H1 (cell line): ENCODE measurements around the gene SLC25A26. TPM values are rescaled to one million over a fixed set of nuclear protein-coding genes. Genes with fewer than 3 reads are reported as not detected.

Source experiments
- CTCF ChIA-PET: fragments of 300-600 bp; sonication (Branson Sonifier 250); formaldehyde crosslinking; loops from one replicate; lab custom pipeline; 2021; ENCODE audit not compliant: partially characterized antibody; lab: Charles Lee
- POLR2A ChIA-PET: fragments of 300-600 bp; sonication (Branson Sonifier 250); formaldehyde crosslinking; loops from one replicate; lab custom pipeline; 2021; ENCODE audit warnings: inconsistent platforms; ENCODE audit not compliant: partially characterized antibody; lab: Charles Lee
- DNase-seq, 2 experiments: peaks; one replicate each; pipeline versions ENCODE4 v3.0.0 to v3.0.0-alpha.2; 2010 to 2022; ENCODE audit warnings: low spot score in 2 of 2, low read depth in 1 of 2, mixed read lengths in 1 of 2
- FAIRE-seq: peaks from 2 replicates; lab custom pipeline; 2011; peaks lifted over from hg19 to GRCh38; lab: Jason Lieb, UNC
- H2AFZ ChIP-seq: 2 replicates; pipeline ENCODE4 v1.8.1; 2012; ENCODE audit warnings: low read length, inconsistent platforms
- H2AK5ac ChIP-seq: 2 replicates; pipeline ENCODE4 v1.6.1; 2013; ENCODE audit warnings: low read depth, low read length
- H2BK120ac ChIP-seq: replicated peaks from 2 replicates; pipeline ENCODE3; 2013; ENCODE audit warnings: low read depth, low read length, inconsistent platforms
- H2BK12ac ChIP-seq: 2 replicates; pipeline ENCODE4 v1.6.1; 2013; ENCODE audit warnings: low read depth, low read length
- H2BK15ac ChIP-seq: 2 replicates; pipeline ENCODE4 v1.6.1; 2013; ENCODE audit warnings: low read length
- H2BK20ac ChIP-seq: 2 replicates; pipeline ENCODE4 v1.6.1; 2013; ENCODE audit warnings: low read length
- H2BK5ac ChIP-seq: 2 replicates; pipeline ENCODE4 v1.6.1; 2013; ENCODE audit warnings: low read depth, low read length
- H3K14ac ChIP-seq: 2 replicates; pipeline ENCODE4 v1.6.1; 2013; ENCODE audit warnings: inconsistent platforms; ENCODE audit not compliant: insufficient read length
- H3K18ac ChIP-seq: 2 replicates; pipeline ENCODE4 v1.6.1; 2013; ENCODE audit warnings: low read length; ENCODE audit errors: extremely low read depth
- H3K23ac ChIP-seq: 2 replicates; pipeline ENCODE4 v1.6.1; 2013; ENCODE audit warnings: inconsistent platforms; ENCODE audit not compliant: insufficient read length
- H3K23me2 ChIP-seq: 2 replicates; pipeline ENCODE4 v1.6.1; 2013; ENCODE audit warnings: low read depth, low read length
- H3K27ac ChIP-seq: 2 replicates; pipeline ENCODE4 v1.6.1; 2011; ENCODE audit warnings: low read depth, low read length, inconsistent platforms
- H3K27me3 ChIP-seq, 4 experiments: replicated peaks in 1 of 4; 1 replicate in 1 of 4; 2 replicates in 3 of 4; pipeline versions ENCODE4 v1.6.1 to v1.8.1; 2011 to 2013; ENCODE audit warnings: low read length in 3 of 4, mild to moderate bottlenecking in 3 of 4, inconsistent platforms in 2 of 4, mixed read lengths in 2 of 4, moderate library complexity in 1 of 4; ENCODE audit not compliant: control insufficient read depth in 3 of 4, insufficient read depth in 3 of 4; ENCODE audit errors: extremely low read depth in 1 of 4
- H3K36me3 ChIP-seq, 4 experiments: 2 replicates each; pipeline versions ENCODE4 v1.6.1 to v1.8.1; 2011 to 2013; ENCODE audit warnings: mild to moderate bottlenecking in 4 of 4, low read length in 3 of 4, moderate library complexity in 2 of 4, control low read depth in 1 of 4, inconsistent platforms in 1 of 4; ENCODE audit not compliant: insufficient read depth in 4 of 4, control insufficient read depth in 2 of 4
- H3K4ac ChIP-seq: replicated peaks from 2 replicates; pipeline ENCODE3; 2013; ENCODE audit warnings: low read length, low read depth, mixed read lengths, inconsistent platforms; ENCODE audit not compliant: insufficient read length
- H3K4me1 ChIP-seq, 4 experiments: replicated peaks in 1 of 4; 1 replicate in 1 of 4; 2 replicates in 3 of 4; pipeline versions ENCODE4 v1.6.1 to v1.8.1; 2011 to 2013; ENCODE audit warnings: low read length in 3 of 4, inconsistent platforms in 2 of 4, mixed read lengths in 1 of 4; ENCODE audit not compliant: insufficient read depth in 4 of 4, control insufficient read depth in 3 of 4
- H3K4me2 ChIP-seq, 2 experiments: 2 replicates each; pipeline versions ENCODE4 v1.6.1 to v1.8.1; 2011 to 2013; ENCODE audit warnings: low read depth in 2 of 2, low read length in 2 of 2, control low read depth in 1 of 2, inconsistent platforms in 1 of 2, mild to moderate bottlenecking in 1 of 2; ENCODE audit not compliant: insufficient read depth in 1 of 2
- H3K4me3 ChIP-seq, 4 experiments: fragments of 200-600, 300-600 bp in 1 of 4; sonication (generic), shearing (Covaris generic), sonication (Bioruptor Twin) in 1 of 4; 2 replicates each; pipeline versions ENCODE4 v1.5.1 to v1.8.1; 2011 to 2016; ENCODE audit warnings: low read length in 4 of 4, low read depth in 3 of 4, control low read depth in 2 of 4, inconsistent platforms in 2 of 4, mild to moderate bottlenecking in 2 of 4, mixed read lengths in 1 of 4, moderate library complexity in 1 of 4; ENCODE audit not compliant: insufficient read depth in 2 of 4; ENCODE audit errors: extremely low read depth in 1 of 4
- H3K56ac ChIP-seq: replicated peaks from 2 replicates; pipeline ENCODE3; 2013; ENCODE audit warnings: low read depth, mild to moderate bottlenecking, mixed read lengths, low read length, inconsistent platforms; ENCODE audit not compliant: insufficient read length
- H3K79me1 ChIP-seq: 2 replicates; pipeline ENCODE4 v1.6.1; 2013; ENCODE audit warnings: low read depth, low read length, control low read depth
- H3K79me2 ChIP-seq, 2 experiments: 2 replicates each; pipeline versions ENCODE4 v1.6.1 to v1.8.1; 2012 to 2013; ENCODE audit warnings: low read length in 2 of 2, mild to moderate bottlenecking in 2 of 2, inconsistent platforms in 1 of 2; ENCODE audit not compliant: insufficient read depth in 2 of 2, control insufficient read depth in 1 of 2
- H3K9ac ChIP-seq, 4 experiments: replicated peaks in 1 of 4; 1 replicate in 1 of 4; 2 replicates in 3 of 4; pipeline versions ENCODE4 v1.6.1 to v1.8.1; 2011 to 2013; ENCODE audit warnings: low read depth in 3 of 4, low read length in 3 of 4, control low read depth in 2 of 4, mild to moderate bottlenecking in 2 of 4, moderate library complexity in 2 of 4, inconsistent platforms in 1 of 4; ENCODE audit errors: extremely low read depth in 1 of 4
- H3K9me3 ChIP-seq, 2 experiments: 2 replicates each; pipeline versions ENCODE4 v1.6.1 to v1.8.1; 2012 to 2013; ENCODE audit warnings: mild to moderate bottlenecking in 2 of 2, moderate library complexity in 2 of 2, control low read depth in 1 of 2, inconsistent platforms in 1 of 2, low read depth in 1 of 2, low read length in 1 of 2, mixed read lengths in 1 of 2; ENCODE audit not compliant: insufficient read depth in 2 of 2
- H4K20me1 ChIP-seq, 2 experiments: replicated peaks in 1 of 2; 2 replicates each; pipeline versions ENCODE3 to v1.8.1; 2011 to 2013; ENCODE audit warnings: inconsistent platforms in 2 of 2, low read length in 2 of 2, mild to moderate bottlenecking in 1 of 2; ENCODE audit not compliant: insufficient read depth in 2 of 2, control insufficient read depth in 1 of 2
- H4K5ac ChIP-seq: 2 replicates; pipeline ENCODE4 v1.6.1; 2013; ENCODE audit warnings: low read length, low read depth, mixed read lengths, inconsistent platforms; ENCODE audit not compliant: insufficient read length
- H4K8ac ChIP-seq: 2 replicates; pipeline ENCODE4 v1.8.0; 2013; ENCODE audit warnings: mild to moderate bottlenecking, moderate library complexity, low read length, inconsistent platforms; ENCODE audit not compliant: insufficient read depth; ENCODE audit errors: extremely low read depth
- H4K91ac ChIP-seq: replicated peaks from 2 replicates; pipeline ENCODE3; 2013; ENCODE audit warnings: low read length, mixed read lengths, inconsistent platforms; ENCODE audit not compliant: insufficient read length
- CREB1 ChIP-seq: IDR thresholded peaks from 2 replicates; pipeline ENCODE4 v1.6.1; 2012; ENCODE audit warnings: inconsistent platforms
- PHF8 ChIP-seq: fragments of 200-600 bp; sonication (generic); conservative IDR thresholded peaks from 2 replicates; pipeline ENCODE4 v1.7.1; 2012; ENCODE audit warnings: low read depth, mild to moderate bottlenecking, inconsistent platforms, low read length, moderate library complexity
- SUZ12 ChIP-seq: fragments of 200-600 bp; sonication (generic); IDR thresholded peaks from 2 replicates; pipeline ENCODE4 v1.6.1; 2012; ENCODE audit warnings: mild to moderate bottlenecking, inconsistent platforms, low read length, moderate library complexity, mixed read lengths
- WGBS, 2 experiments: shearing (Covaris generic) in 1 of 2; methylation state at CpG; one replicate each; pipeline versions ENCODE4 v1.1.6 to v1.1.7; 2013 to 2015; ENCODE audit warnings: low lambda C conversion rate in 2 of 2, mixed read lengths in 2 of 2, inconsistent platforms in 1 of 2, low coverage in 1 of 2, missing lambda C conversion rate in 1 of 2; ENCODE audit not compliant: insufficient replicate concordance in 2 of 2, insufficient coverage in 1 of 2, insufficient read length in 1 of 2; ENCODE audit errors: extremely low coverage in 1 of 2, missing lambda C conversion rate in 1 of 2; 5-methylcytosine and 5-hydroxymethylcytosine counted together
- polyA plus RNA-seq, 7 experiments: library from polyadenylated mRNA; depleted of rRNA in 3 of 7; stranded (reverse) in 5 of 7; unstranded in 2 of 7; fragments of >200 nt in 5 of 7; fragments of 200-250 nt in 2 of 7; gene quantifications; 1 replicate in 5 of 7; 2 replicates in 1 of 7; 4 replicates in 1 of 7; pipeline versions ENCODE4 v1.2.1 to v1.2.3, GENCODE V29; 2011 to 2013; ENCODE audit warnings: missing spikeins in 2 of 7, mixed read lengths in 2 of 7
- total RNA-seq: library from RNA; stranded (reverse); fragmentation: NEBNext Ultra II Directional; extraction: Animal tissue kit (Norgen Biotek cat#: 25700); gene quantifications from 2 replicates; pipeline ENCODE4 v1.2.1, GENCODE V29; 2021

SLC25A26 gene
- total and polyA plus RNA-seq, 2 of the 8 experiments (the other 6 are each of a cell fraction or from before 2014, with no cell fraction given): 30.0 to 37.0 TPM

GRCh38 chr3:66304293-66304692 is 83.5 kb downstream of the SLC25A26 start:
- H3K79me1 ChIP-seq: no peaks in the 10 kb centered on the region
- ChIA-PET POLR2A (no interaction called here), CTCF (interaction anchor here (0.6 to 1.2 kb wide), 3 partner anchors 42 to 69 kb away, joined by 3 read pairs; no protein-coding TSS in a partner anchor)
- H3K79me2 ChIP-seq: no peaks in the 10 kb centered on the region
- no peaks in the 10 kb centered on the region for H3K36me3 ChIP-seq
- H3K9ac ChIP-seq: no peak overlapping the region
- H3K4me2 ChIP-seq: no peak overlapping the region
- H2BK15ac ChIP-seq: no peak overlapping the region
- no peak for TF ChIP-seq SUZ12
- no peak for TF ChIP-seq PHF8
- no peak for TF ChIP-seq CREB1
- no peaks in the 10 kb centered on the region for H4K20me1 ChIP-seq
- H2AK5ac ChIP-seq: no peak overlapping the region
- no peak overlapping the region for H3K56ac ChIP-seq
- no peaks in the 10 kb centered on the region for H3K4me1 ChIP-seq
- H2BK5ac ChIP-seq: no peak overlapping the region
- no peak overlapping the region for H4K91ac ChIP-seq
- no peak overlapping the region for H3K4me3 ChIP-seq
- WGBS, 2 experiments: 84% methylated on average over 3 of the region's 3 CpGs; no CpG with 5 or more reads in 1 of the 2 experiments
- no peak overlapping the region for H4K5ac ChIP-seq
- H3K23me2 ChIP-seq: no peaks in the 10 kb centered on the region
- H3K27ac ChIP-seq: no peak overlapping the region
- H3K9me3 ChIP-seq: no peaks in the 10 kb centered on the region
- H2BK12ac ChIP-seq: no peak overlapping the region
- H3K18ac ChIP-seq: no peak overlapping the region
- H3K4ac ChIP-seq: no peak overlapping the region
- FAIRE-seq: no peak
- no peak overlapping the region for H2BK20ac ChIP-seq
- no peaks in the 10 kb centered on the region for H3K27me3 ChIP-seq
- H2BK120ac ChIP-seq: no peak overlapping the region
- no peak overlapping the region for H2AFZ ChIP-seq
- no peak overlapping the region for H3K14ac ChIP-seq
- no peak overlapping the region for H3K23ac ChIP-seq
- no peak overlapping the region for H4K8ac ChIP-seq
- no peak for DNase-seq
